NK-92 (cell line): ENCODE measurements around the gene SLC25A48.

ENCODE experiments used
- DNase-seq: peaks from one replicate; lab custom pipeline; 2025; ENCODE audit not compliant: unreplicated experiment; lab: John Stamatoyannopoulos, UW

SLC25A48 gene

DNA sequence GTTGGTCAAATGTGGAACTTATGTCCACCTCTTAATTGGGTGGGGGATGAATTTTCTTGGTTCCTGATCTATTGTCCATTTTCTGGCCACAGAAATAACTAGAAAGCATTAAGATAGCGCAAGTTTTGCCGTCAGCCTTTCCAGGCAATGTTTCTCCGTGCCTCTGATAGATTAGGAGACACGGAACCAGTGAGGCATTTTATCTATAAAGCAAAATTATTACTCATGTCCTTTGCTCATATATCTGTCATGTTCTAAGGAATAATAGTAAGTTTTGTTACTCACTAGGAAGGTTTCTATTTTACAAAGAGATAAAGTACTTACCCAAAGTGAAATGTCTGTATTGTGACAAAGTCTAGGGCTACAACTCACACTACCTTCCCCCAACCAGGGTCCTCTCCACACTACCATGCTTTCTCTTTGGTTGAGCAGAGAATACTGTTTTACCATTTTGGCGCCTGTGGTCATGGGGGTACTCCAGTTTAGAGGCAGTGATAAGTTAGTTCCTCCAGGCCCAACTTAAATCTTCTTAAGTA lies 81.1 kb downstream of the SLC25A48 start:
- DNase-seq = no peak

- no peak for DNase-seq
Observed at GRCh38 chr5:135916638-135917263, 82.3 kb downstream of the SLC25A48 start.

DNA sequence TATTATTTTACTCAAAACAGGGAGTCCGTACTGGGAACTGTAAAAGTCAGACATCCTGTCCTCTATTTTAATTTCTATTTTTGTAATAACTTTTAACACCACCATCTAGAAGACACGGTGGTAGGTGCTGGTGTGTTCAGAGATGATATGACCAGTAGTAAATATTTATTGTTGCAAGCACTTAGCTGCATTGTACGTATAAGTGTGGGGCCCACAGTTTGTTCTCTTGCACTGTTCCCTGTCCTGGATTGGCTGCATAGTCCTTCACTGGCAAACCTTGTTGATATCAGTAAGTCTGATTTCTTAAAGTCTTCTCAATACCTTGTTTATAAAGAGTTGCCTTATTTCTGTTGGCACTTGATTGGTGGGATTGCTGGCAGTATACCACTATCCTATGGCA lies 85.7 kb downstream of the SLC25A48 start:
- no peak for DNase-seq

- DNase-seq = no peak
Observed at GRCh38 chr5:135921388-135921787, 86.9 kb downstream of the SLC25A48 start.

DNA sequence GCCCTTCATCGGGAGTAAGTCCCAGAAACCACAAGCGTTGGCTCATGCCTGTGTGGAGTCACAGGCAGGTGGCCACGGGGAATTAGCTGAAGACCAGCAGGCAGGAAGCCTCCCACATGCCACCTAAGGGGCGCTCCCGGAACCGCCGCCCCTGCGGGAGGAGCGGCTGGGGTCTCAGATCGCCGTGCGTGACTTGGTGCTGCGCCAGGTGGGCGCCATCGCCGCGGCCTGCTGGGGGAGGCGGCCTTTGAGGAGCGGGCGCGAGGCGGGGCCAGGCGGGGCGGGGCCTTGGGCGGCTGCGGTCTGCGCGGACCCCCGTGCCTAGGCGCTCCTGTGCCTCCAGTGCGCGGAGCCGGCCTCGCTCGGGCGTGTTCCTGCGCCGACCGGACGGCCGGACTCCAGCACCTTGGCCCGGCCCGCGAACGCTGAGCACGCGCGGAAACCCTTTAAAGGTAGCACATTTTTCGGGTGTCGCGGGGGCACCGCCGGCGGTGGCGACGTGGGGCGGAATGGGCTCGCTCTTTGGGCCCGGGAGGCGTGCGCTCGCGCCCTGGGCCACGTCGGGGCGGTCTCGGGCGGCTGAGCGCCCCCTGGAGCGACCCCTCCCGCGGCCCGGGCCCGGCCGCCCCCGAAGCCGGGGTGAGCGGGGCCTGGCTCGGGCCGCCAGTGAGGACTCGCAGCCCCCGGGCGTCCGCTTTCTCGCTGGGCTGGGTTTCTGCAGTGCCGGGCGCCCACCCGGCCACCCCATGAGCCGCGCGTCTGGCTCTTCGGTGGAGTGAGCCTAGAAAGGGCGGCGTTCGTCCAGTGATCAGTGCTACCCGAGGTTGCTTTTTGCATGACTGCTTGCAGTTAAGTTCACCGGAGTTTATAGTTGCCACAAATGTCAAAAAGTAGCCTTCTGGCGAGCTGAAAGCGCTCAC lies 95.8 kb downstream of the SLC25A48 start:
- no peak for DNase-seq

DNA sequence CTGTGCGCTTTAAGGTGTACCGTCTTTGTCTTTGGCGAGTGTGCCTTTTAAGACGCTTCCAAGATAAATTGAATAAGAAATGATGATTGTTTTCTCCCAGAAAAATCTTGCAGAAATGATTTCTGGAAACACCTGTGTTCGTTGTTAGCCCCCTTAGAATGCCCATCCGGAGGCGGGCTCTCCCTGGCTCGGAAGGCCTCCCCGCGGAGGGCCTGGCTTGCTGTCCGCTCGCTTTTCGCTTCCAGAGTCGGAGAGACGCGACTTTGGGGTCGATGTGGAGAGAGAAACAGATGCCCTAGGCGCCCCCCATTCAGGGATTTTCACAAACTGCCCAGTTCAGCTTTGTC lies 96.5 kb downstream of the SLC25A48 start:
- DNase-seq = no peak

GRCh38 chr5:135934939-135935338 lies 100.5 kb downstream of the SLC25A48 start:
- no peak for DNase-seq

DNA sequence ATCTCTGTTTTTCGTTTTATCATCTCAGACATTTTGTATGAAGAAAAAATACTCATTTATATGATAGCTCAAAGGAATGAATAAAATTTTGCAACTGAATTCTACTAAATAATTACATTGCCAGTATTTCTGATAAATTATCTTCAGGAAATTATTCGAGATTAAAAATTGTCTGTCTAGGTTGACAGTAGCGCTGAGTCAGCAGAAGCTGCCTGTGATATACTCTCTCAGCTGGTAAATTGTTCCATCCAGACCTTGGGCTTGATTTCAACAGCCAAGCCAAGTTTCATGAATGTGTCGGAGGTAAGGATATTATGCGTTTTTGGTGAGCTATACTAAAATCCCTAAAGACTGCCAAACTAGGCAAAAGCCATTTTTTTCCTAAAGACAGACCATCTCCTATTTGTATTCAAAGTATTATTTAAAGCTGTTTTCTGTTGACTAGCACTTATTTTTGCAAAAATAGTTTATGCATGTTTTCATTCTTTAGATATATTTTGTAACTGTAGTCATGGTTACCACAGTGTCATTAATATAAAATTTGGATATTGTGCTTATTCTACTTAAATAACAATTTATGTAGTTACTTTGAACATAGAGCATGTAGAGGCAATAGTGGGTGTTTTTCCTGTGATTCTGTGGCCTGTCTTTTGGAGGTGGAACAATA lies 102.9 kb downstream of the SLC25A48 start:
- DNase-seq = no peak
